Osteocyte (in vitro differentiated cells): ENCODE results near the gene MRPL42. TPM values are rescaled to one million over a fixed set of nuclear protein-coding genes. Genes with fewer than 3 reads are reported as not detected.
A peak's percentile ranks its signal among the peaks of the same experiment; 100 is the strongest.

Experiments
- DNase-seq: peaks from one replicate; pipeline ENCODE4 v3.0.0; 2021; ENCODE audit warnings: mixed read lengths; ENCODE audit not compliant: unreplicated experiment; ENCODE audit errors: extremely low spot score
- H3K27ac Mint-ChIP-seq: one replicate; pipeline ENCODE4 v1.8.0; 2021; ENCODE audit warnings: mild to moderate bottlenecking, mixed read lengths; ENCODE audit not compliant: unreplicated experiment
- H3K27me3 Mint-ChIP-seq: one replicate; pipeline ENCODE4 v1.8.0; 2021; ENCODE audit warnings: mixed read lengths; ENCODE audit not compliant: unreplicated experiment
- H3K36me3 Mint-ChIP-seq: one replicate; pipeline ENCODE4 v1.8.0; 2021; ENCODE audit warnings: mixed read lengths; ENCODE audit not compliant: unreplicated experiment
- H3K4me1 Mint-ChIP-seq: one replicate; pipeline ENCODE4 v1.8.0; 2021; ENCODE audit warnings: mixed read lengths; ENCODE audit not compliant: unreplicated experiment
- H3K4me3 Mint-ChIP-seq: one replicate; pipeline ENCODE4 v1.8.0; 2021; ENCODE audit warnings: mild to moderate bottlenecking, moderate library complexity, mixed read lengths; ENCODE audit not compliant: unreplicated experiment
- H3K9me3 Mint-ChIP-seq: one replicate; pipeline ENCODE4 v1.8.0; 2021; ENCODE audit warnings: mixed read lengths; ENCODE audit not compliant: unreplicated experiment
- total RNA-seq: library from RNA; stranded (reverse); gene quantifications from 2 replicates; pipeline ENCODE4 v1.2.1, GENCODE V29; 2021
- TF ChIP-seq, protein P1 (sequence below): fragments of 200-600 bp; sonication (generic); IDR thresholded peaks from 2 replicates; pipeline ENCODE4 v1.5.0; 2021; ENCODE audit warnings: antibody characterized with exemption, mild to moderate bottlenecking, moderate library complexity

Gene MRPL42
- total RNA-seq, 1 donor from 2014 or later: 55.8 TPM

DNA sequence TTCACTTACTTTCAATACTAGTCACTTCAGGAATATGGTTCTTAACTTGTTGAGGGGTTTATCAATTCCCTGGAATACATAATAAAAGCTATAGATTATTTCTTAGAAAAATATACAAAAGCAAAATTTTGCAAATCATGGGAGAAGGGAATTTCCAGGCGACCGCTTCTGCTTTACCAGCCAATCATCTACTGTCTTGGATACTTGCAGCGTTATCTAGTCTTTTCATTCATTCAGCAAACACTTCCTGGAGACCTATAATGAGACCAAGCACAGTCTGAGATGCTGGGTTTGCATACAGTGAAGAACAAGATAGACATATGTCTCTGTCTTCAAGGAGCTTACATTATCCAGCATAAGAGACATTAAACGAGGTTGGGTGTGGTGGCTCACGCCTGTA, 1.5 kb upstream of the MRPL42 start:
- H3K4me3 Mint-ChIP-seq: no peak overlapping the region
- no peak for DNase-seq

DNA sequence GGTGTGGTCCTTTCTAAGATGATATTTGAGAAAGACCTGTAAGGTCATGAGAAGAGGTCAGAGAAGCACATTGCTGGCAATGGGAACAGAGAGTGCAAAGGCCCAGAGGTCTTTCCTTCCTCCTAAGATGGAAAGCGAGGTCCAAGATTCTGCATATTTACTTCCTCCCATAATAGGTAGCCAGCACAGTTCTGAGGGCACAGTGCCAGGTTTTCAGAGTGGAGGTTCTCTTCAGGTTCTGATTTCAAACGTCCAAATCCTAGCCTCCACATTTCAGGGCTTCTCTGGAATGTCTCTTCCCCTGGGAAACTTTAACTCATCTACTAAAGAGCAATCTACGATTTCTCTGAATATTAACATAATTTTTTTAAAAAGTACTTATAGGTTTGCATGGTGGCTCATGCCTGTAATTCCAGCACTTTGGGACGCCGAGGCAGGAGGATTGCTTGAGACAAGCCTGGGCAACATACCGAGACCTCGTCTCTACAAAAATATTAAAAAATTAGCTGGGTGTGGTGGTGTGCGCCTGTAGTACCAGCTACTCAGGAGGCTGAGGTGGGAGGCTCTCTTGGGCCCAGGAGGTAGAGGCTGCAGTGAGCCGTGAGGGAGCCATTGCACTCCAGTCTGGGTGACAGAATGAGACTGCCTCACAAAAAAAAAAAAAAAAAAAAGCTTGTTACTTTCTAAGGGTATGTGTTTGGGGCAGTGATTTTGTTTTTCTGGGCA, 526 bp upstream of the MRPL42 start:
- no peaks in the 10 kb centered on the region for H3K9me3 Mint-ChIP-seq
- peaks cover 14% of the 10 kb centered on the region for H3K36me3 Mint-ChIP-seq
- peaks cover 24% of the 10 kb centered on the region for H3K4me1 Mint-ChIP-seq
- TF ChIP-seq, protein P1, sequence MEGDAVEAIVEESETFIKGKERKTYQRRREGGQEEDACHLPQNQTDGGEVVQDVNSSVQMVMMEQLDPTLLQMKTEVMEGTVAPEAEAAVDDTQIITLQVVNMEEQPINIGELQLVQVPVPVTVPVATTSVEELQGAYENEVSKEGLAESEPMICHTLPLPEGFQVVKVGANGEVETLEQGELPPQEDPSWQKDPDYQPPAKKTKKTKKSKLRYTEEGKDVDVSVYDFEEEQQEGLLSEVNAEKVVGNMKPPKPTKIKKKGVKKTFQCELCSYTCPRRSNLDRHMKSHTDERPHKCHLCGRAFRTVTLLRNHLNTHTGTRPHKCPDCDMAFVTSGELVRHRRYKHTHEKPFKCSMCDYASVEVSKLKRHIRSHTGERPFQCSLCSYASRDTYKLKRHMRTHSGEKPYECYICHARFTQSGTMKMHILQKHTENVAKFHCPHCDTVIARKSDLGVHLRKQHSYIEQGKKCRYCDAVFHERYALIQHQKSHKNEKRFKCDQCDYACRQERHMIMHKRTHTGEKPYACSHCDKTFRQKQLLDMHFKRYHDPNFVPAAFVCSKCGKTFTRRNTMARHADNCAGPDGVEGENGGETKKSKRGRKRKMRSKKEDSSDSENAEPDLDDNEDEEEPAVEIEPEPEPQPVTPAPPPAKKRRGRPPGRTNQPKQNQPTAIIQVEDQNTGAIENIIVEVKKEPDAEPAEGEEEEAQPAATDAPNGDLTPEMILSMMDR: no peak
- H3K27ac Mint-ChIP-seq: peak overlapping the region; percentile 94
- no peak for DNase-seq
- peak overlapping the region; percentile 89 for H3K4me3 Mint-ChIP-seq
- H3K27me3 Mint-ChIP-seq: no peaks in the 10 kb centered on the region

More for the DNA sequence above, 1.5 kb upstream of the MRPL42 start:
- H3K36me3 Mint-ChIP-seq: peaks cover 13% of the 10 kb centered on the region
- H3K4me1 Mint-ChIP-seq: peaks cover 24% of the 10 kb centered on the region
- H3K27ac Mint-ChIP-seq: no peak overlapping the region
- TF ChIP-seq, protein P1: no peak
- no peaks in the 10 kb centered on the region for H3K27me3 Mint-ChIP-seq
- no peaks in the 10 kb centered on the region for H3K9me3 Mint-ChIP-seq

DNA sequence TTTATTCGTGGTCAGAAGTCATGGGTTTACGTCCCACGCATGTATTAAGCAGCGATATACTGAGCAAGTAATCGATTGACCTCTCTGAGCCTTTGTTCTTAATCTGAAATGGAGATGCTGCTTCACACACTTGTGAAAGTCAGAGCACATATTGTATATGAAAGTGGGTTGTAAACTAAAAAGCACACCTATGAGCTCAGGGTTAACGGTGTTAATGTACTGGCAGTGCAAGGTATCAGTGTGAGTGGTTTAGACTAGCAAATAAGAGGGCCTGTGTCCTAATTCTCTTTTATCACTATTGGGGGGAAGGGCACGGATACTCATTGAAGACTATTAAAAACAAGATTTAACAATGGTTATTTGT, 676 bp downstream of the MRPL42 start:
- peaks cover 14% of the 10 kb centered on the region for H3K36me3 Mint-ChIP-seq
- H3K27ac Mint-ChIP-seq: peak overlapping the region; percentile 94
- H3K9me3 Mint-ChIP-seq: no peaks in the 10 kb centered on the region
- no peaks in the 10 kb centered on the region for H3K27me3 Mint-ChIP-seq
- H3K4me3 Mint-ChIP-seq: peak overlapping the region; percentile 89
- no peak for DNase-seq
- TF ChIP-seq, protein P1: no peak
- H3K4me1 Mint-ChIP-seq: peaks cover 24% of the 10 kb centered on the region

DNA sequence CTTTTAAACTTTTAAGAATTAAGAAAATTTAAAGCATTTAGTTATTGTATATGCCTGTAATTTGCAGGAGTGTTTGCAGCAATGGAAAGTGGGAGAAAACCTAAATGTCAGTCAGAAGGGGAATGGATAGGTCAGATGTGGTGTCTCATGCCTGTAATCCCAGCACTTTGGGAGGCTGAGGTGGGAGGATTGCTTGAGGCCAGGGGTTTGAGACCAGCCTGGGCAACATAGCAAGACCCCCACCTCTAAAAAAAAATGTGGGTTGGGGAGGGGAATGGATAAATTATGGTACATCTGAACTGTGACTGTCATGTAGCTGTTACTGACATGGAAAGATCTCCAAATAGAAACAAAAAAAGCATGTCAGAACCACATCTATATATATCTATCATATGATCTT, 2.1 kb downstream of the MRPL42 start:
- no peak overlapping the region for H3K27ac Mint-ChIP-seq
- TF ChIP-seq, protein P1: no peak
- peaks cover 24% of the 10 kb centered on the region for H3K4me1 Mint-ChIP-seq
- H3K27me3 Mint-ChIP-seq: no peaks in the 10 kb centered on the region
- no peak for DNase-seq
- H3K36me3 Mint-ChIP-seq: peaks cover 14% of the 10 kb centered on the region
- H3K4me3 Mint-ChIP-seq: no peak overlapping the region
- no peaks in the 10 kb centered on the region for H3K9me3 Mint-ChIP-seq

DNA sequence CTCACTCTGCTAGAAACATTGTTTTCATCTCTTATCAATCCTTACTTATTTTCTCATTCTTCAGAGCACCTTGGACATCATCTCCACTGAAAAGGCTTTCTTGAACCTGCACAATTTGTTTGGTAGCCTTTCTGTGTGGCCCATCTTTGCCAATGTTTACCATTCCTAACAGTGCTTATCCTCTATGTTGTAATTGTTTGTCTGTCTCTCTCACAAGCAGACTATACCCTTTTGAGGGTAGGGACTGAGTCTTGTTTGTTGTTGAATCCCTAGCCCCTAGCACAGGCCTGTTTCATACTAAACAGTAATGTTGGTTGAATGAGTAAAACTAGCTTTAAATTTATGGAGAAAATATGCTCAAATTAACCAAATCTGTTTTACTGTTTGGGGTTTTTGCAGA, 9.2 kb downstream of the MRPL42 start:
- no peak for DNase-seq
- no peaks in the 10 kb centered on the region for H3K4me1 Mint-ChIP-seq
- peaks cover 5% of the 10 kb centered on the region for H3K36me3 Mint-ChIP-seq
- TF ChIP-seq, protein P1: no peak
- no peaks in the 10 kb centered on the region for H3K27me3 Mint-ChIP-seq
- no peak overlapping the region for H3K4me3 Mint-ChIP-seq
- H3K9me3 Mint-ChIP-seq: no peaks in the 10 kb centered on the region
- H3K27ac Mint-ChIP-seq: no peak overlapping the region
